ENCODE data around the gene CDH15. TPM values are rescaled to one million over a fixed set of nuclear protein-coding genes. Genes with fewer than 3 reads are reported as not detected.

CDH15 gene
- total and polyA plus RNA-seq, 8 donors = 0.29 to 4.2 (median 0.43) TPM

DNA sequence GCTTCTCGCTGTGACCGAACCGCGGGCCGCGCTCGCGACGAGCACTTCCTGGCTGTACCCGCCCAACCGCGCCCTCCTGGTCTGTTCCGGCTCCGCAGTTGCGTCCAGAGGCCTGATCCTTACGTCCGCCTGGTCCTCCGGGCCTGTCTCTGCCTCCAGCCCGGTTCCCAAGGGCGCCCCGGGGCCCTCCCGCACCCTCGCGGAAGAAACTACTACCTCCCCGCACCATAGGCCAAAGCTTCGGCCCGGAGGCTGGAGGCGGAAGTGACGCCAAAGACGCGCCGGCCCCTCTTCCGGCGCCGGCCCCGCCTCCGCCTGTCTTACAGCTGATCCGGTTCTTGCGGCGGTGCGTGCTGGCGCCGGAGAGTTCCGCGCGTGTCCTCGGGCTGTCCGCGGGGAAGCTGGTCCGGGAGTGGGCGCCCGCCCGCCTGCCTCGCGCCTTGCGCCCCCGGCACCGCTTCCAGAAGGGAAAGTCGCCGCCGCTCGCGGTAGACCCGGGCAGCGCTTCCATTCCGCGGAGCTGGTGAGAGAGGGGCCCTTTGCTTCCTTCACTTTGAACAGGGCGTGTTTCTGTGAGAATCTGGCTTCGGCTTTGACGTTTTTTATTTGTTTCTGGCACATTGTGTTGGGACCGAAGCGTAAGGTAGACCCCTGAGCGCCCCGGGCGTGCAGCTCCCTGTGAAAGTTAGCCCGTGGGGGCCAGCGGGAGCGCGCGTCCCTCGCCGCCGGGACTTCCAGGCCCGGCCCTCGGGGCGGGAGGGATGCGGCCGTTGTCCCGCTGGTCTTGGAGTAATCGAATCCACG, 46.0 kb downstream of the CDH15 start, which contains the start of gene ZNF778:
Gene ZNF778, plus strand, starts transcription at position 316 of the 804 bp plus-strand sequence. CDS start 3,425 bp downstream, outside the sequence.
- DNase-seq (peak; percentile 84 to 95 (median 88)), ATAC-seq (peak; percentile 97)
- H3K27me3 ChIP-seq = no peaks in the 10 kb centered on the region
- peak within 1 kb of the TSS; percentile 90 to 97 for H3K27ac ChIP-seq
- peak within 1 kb of the TSS; percentile 87 to 95 for H3K4me3 ChIP-seq
- no peak for TF ChIP-seq CTCF (IDR thresholded peaks at IDR 0.05)
- peaks cover 12 to 30% of the 10 kb centered on the region in 2 donors for H3K4me1 ChIP-seq
- intact Hi-C loops (cut with DNase I) = no loop called here
- H3K36me3 ChIP-seq = peaks cover 0 to 17% of the 10 kb centered on the region in 2 donors
- H3K9me3 ChIP-seq = no peaks in the 10 kb centered on the region

- Histone ChIP-seq H3K4me1 (peaks cover 12 to 30% of the 10 kb centered on the region in 2 donors), H3K4me3 (no peak overlapping the region), H3K9me3 (no peaks in the 10 kb centered on the region), H3K27me3 (no peaks in the 10 kb centered on the region), H3K27ac (no peak overlapping the region), H3K36me3 (peaks cover 0 to 35% of the 10 kb centered on the region in 2 donors)
- TF ChIP-seq CTCF (IDR thresholded peaks at IDR 0.05) = no peak
- intact Hi-C loops (cut with DNase I) = no loop called here
- ATAC-seq (no peak), DNase-seq (no peak)
Measured at GRCh38 chr16:89219365-89219764, 47.8 kb downstream of the CDH15 start.

- ATAC-seq (no peak), DNase-seq (no peak)
- intact Hi-C loops (cut with DNase I) = no loop called here
- Histone ChIP-seq H3K9me3 (peaks cover 0 to under 1% of the 10 kb centered on the region in 2 donors), H3K4me3 (no peak overlapping the region), H3K27ac (no peak overlapping the region), H3K36me3 (peaks cover 0 to 57% of the 10 kb centered on the region in 2 donors), H3K4me1 (peaks cover 8 to 21% of the 10 kb centered on the region in 2 donors), H3K27me3 (no peaks in the 10 kb centered on the region)
- no peak for TF ChIP-seq CTCF (IDR thresholded peaks at IDR 0.05)
Measured at GRCh38 chr16:89221604-89222003, 50.1 kb downstream of the CDH15 start.

DNA sequence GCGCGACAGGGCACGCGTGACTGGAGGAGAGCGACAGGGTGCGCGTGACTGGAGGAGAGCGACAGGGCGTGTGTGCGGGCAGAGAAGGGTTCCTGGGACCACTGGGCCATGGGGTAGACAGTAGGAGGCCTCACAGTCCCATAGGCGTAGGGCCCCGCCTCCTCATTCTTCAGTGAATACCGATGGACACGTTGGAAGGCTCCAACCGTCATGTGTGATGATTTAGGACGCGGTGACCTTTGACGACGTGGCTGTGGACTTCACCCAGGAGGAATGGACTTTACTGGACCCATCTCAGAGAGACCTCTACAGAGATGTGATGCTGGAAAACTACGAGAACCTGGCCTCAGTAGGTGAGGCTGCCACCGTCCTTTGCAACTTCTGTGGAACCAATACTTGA, 51.4 kb downstream of the CDH15 start:
- Histone ChIP-seq H3K4me3 (no peak overlapping the region), H3K27me3 (no peaks in the 10 kb centered on the region), H3K27ac (no peak overlapping the region), H3K9me3 (peaks cover 0 to 14% of the 10 kb centered on the region in 2 donors), H3K4me1 (peaks cover 8 to 17% of the 10 kb centered on the region in 2 donors), H3K36me3 (peaks cover 0 to 70% of the 10 kb centered on the region in 2 donors)
- TF ChIP-seq CTCF (IDR thresholded peaks at IDR 0.05) = no peak
- DNase-seq (no peak), ATAC-seq (no peak)
- intact Hi-C loops (cut with DNase I) = no loop called here

- ATAC-seq = no peak
- TF ChIP-seq CTCF (IDR thresholded peaks at IDR 0.05) = no peak
- Histone ChIP-seq H3K36me3 (peaks cover 0 to 82% of the 10 kb centered on the region in 2 donors), H3K4me1 (peaks cover 0 to under 1% of the 10 kb centered on the region in 2 donors), H3K9me3 (peaks cover 0 to 22% of the 10 kb centered on the region in 2 donors), H3K27ac (no peak overlapping the region), H3K27me3 (no peaks in the 10 kb centered on the region), H3K4me3 (no peak overlapping the region)
- no peak for DNase-seq
- intact Hi-C loops (cut with DNase I) = no loop called here
Measured at GRCh38 chr16:89224665-89225064, 53.1 kb downstream of the CDH15 start.

All from left lung (tissue), 10 donors.